NK-92 treated with Interleukin-12 subunit alpha and Interleukin-12 subunit beta, amount 100 ng/mL, for 24 hours (cell line): ENCODE data around the gene AFAP1.

ENCODE experiments used
- DNase-seq: peaks from one replicate; lab custom pipeline; 2025; lab: John Stamatoyannopoulos, UW

The AFAP1 gene

GRCh38 chr4:7803992-7804755, 135.5 kb downstream of the AFAP1 start:
- peak; percentile 76 for DNase-seq

- no peak for DNase-seq
These were observed 136.3 kb downstream of the AFAP1 start for GRCh38 chr4:7803371-7803770.

- peak; percentile 56 for DNase-seq
These were observed 137.5 kb downstream of the AFAP1 start for GRCh38 chr4:7802093-7802726.

GRCh38 chr4:7801641-7802040, 138.0 kb downstream of the AFAP1 start:
- DNase-seq = no peak

- no peak for DNase-seq
These were observed 138.7 kb downstream of the AFAP1 start for GRCh38 chr4:7801001-7801400.

- DNase-seq = no peak
These were observed 139.3 kb downstream of the AFAP1 start for GRCh38 chr4:7800410-7800809.

GRCh38 chr4:7799736-7800135, 139.9 kb downstream of the AFAP1 start:
- DNase-seq = no peak

GRCh38 chr4:7799306-7799705, 140.4 kb downstream of the AFAP1 start:
- DNase-seq = no peak

GRCh38 chr4:7798178-7798995, 141.3 kb downstream of the AFAP1 start:
- no peak for DNase-seq

- DNase-seq = no peak
These were observed 142.3 kb downstream of the AFAP1 start for GRCh38 chr4:7797330-7797729.

GRCh38 chr4:7795983-7796382, 143.7 kb downstream of the AFAP1 start:
- DNase-seq = no peak

GRCh38 chr4:7793186-7793585, 146.5 kb downstream of the AFAP1 start:
- no peak for DNase-seq

- DNase-seq = no peak
These were observed 147.0 kb downstream of the AFAP1 start for GRCh38 chr4:7792616-7793015.

- no peak for DNase-seq
These were observed 148.7 kb downstream of the AFAP1 start for GRCh38 chr4:7790999-7791398.

- DNase-seq = no peak
These were observed 149.6 kb downstream of the AFAP1 start for GRCh38 chr4:7790023-7790422.

- DNase-seq = no peak
These were observed 150.8 kb downstream of the AFAP1 start for GRCh38 chr4:7788694-7789425.

GRCh38 chr4:7788193-7788592, 151.5 kb downstream of the AFAP1 start:
- DNase-seq = no peak

- DNase-seq = no peak
These were observed 151.9 kb downstream of the AFAP1 start for GRCh38 chr4:7787681-7788141.

- DNase-seq = no peak
These were observed 152.6 kb downstream of the AFAP1 start for GRCh38 chr4:7787067-7787466.

GRCh38 chr4:7786517-7786916, 153.1 kb downstream of the AFAP1 start:
- DNase-seq = no peak

GRCh38 chr4:7786040-7786439, 153.6 kb downstream of the AFAP1 start:
- DNase-seq = no peak

GRCh38 chr4:7785017-7785416, 154.6 kb downstream of the AFAP1 start:
- no peak for DNase-seq
